Epithelial cell of esophagus (primary cell): ENCODE data around the gene GRM4.

Source experiments
- DNase-seq: peaks from one replicate; pipeline ENCODE4 v3.0.0; 2010; ENCODE audit warnings: low read depth
- H3K4me3 ChIP-seq: 2 replicates; pipeline ENCODE4 v1.5.1; 2011; ENCODE audit warnings: mild to moderate bottlenecking, low read length, control low read depth
- TF ChIP-seq, protein P1 (sequence below): IDR thresholded peaks from 2 replicates; pipeline ENCODE4 v1.5.1; 2011; ENCODE audit warnings: low read depth, mild to moderate bottlenecking, low read length, control low read depth, inconsistent platforms; ENCODE audit not compliant: insufficient read depth; ENCODE audit errors: missing control alignments

Gene GRM4

DNA sequence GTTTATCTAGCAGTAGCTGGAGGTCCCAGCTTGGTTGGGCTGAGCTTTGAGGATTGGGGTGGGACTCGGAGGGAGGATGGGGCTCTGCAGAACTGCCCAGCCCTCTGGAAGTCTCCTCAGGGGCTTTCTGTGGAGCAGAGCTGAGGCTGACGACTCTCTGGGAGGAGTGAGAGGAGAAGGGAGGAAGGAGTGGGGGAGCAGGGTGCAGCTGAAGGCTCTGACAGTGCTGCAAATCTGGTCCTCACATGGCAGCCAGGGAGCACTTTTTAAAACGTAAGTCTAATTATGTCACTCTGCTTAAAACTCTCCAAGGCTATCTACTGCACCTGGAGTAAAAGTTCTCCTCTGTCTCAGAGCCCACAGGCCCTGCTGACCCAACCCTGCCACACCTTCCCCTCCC lies 32.4 kb downstream of the GRM4 start:
- no peak for DNase-seq
- TF ChIP-seq, protein P1, sequence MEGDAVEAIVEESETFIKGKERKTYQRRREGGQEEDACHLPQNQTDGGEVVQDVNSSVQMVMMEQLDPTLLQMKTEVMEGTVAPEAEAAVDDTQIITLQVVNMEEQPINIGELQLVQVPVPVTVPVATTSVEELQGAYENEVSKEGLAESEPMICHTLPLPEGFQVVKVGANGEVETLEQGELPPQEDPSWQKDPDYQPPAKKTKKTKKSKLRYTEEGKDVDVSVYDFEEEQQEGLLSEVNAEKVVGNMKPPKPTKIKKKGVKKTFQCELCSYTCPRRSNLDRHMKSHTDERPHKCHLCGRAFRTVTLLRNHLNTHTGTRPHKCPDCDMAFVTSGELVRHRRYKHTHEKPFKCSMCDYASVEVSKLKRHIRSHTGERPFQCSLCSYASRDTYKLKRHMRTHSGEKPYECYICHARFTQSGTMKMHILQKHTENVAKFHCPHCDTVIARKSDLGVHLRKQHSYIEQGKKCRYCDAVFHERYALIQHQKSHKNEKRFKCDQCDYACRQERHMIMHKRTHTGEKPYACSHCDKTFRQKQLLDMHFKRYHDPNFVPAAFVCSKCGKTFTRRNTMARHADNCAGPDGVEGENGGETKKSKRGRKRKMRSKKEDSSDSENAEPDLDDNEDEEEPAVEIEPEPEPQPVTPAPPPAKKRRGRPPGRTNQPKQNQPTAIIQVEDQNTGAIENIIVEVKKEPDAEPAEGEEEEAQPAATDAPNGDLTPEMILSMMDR: no peak

DNA sequence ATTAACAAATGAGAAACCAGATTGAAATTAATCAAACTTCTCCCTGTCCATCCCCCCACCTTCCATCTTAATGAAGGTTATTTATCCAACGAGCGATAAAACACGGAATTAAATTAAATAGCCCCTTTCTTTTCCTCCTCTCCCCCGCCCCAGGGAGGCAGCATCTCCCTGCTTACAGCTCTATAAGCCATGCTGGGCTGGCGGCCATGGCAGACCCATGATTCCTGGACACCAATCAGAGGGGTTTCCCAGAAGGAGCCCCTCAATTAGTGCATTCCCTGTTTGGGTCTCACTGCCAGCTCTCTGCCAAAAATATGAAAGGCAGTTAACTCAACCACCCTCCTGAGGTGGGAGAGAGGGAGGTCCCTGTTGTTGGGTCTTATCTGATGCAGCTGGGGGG lies 33.8 kb downstream of the GRM4 start:
- no peak for DNase-seq
- H3K4me3 ChIP-seq: no peak overlapping the region
- TF ChIP-seq, protein P1: no peak

More for the DNA sequence above, 32.4 kb downstream of the GRM4 start:
- H3K4me3 ChIP-seq: no peak overlapping the region

DNA sequence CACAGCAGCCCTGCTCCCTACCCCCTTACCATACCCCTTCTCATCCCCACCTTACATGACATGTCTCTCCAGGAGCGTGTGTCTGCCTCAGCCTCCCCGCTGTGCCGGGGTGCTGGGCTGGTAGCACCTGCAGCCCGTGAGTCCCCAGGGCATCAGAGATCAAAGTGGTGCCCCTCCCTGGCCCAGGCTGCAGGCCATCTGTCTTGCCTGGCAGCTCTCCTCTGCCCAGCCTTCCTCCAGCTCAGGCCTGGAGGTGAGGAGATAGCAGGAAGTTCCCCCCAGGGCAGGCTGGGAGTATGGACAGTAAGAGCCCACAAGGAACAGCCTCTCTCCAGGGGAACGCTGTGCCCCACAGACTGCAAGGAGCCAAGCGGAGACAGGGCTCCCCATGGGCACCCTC lies 35.3 kb downstream of the GRM4 start:
- no peak overlapping the region for H3K4me3 ChIP-seq
- no peak for DNase-seq
- TF ChIP-seq, protein P1: no peak

DNA sequence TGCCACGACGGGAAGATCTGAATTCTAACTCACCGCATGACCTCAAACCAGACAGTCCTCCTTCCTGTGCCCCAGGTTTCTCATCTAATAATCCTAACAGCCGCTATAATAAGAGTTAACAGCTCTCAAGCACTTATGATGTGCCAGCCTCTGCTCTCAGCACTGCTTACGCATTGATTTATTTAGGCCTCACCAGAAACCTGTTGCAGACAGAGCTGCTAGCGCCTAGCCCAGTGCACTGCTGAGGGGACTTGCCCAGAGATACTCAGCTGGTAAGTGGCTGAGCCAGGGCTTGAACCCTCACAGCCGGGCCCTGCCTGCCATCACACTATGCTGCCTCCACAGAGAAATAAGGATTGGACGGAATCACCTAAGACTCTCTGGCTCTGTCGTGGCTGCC lies 37.7 kb downstream of the GRM4 start:
- DNase-seq: no peak
- TF ChIP-seq, protein P1: no peak
- H3K4me3 ChIP-seq: no peak overlapping the region

DNA sequence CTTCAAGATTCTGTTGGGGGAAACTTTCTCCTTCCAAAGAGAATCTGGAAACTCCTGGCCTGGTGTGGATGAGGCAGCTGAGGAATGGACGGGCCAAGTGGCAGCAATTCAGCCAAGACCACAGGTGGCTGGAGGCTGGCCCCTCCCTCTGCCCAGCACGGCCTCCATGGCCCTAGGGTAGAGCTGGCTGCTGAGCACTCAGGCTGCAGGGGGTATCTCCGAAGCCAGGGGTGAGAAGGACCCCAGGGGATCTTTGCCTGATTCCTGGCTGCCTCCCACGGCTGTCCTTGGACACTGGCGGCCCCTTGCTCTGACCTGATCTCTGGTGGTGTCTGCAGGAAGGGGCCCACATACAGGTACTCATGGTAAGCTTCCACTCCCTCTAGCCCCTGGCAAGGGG lies 39.0 kb downstream of the GRM4 start:
- TF ChIP-seq, protein P1: no peak
- DNase-seq: no peak
- no peak overlapping the region for H3K4me3 ChIP-seq

DNA sequence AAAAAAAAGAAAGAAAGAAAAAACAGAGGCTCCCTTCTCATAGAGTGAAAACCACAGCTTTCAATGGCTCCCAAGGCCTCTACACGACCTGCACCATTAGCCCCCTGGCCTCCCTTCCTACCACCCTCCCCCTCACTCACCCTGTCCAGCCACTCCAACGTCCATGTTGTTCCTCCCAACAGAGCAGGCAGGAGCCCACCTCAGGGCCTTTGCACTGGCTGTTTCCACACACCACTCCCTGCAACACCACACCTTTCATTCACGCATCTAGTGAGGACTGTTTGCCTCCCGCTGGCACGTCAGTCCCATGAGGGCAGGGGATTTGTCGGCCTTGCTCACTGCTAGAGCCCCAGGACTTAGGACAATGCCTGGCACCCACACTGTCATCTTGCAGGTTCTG lies 39.5 kb downstream of the GRM4 start:
- TF ChIP-seq, protein P1: no peak
- no peak overlapping the region for H3K4me3 ChIP-seq
- DNase-seq: no peak

DNA sequence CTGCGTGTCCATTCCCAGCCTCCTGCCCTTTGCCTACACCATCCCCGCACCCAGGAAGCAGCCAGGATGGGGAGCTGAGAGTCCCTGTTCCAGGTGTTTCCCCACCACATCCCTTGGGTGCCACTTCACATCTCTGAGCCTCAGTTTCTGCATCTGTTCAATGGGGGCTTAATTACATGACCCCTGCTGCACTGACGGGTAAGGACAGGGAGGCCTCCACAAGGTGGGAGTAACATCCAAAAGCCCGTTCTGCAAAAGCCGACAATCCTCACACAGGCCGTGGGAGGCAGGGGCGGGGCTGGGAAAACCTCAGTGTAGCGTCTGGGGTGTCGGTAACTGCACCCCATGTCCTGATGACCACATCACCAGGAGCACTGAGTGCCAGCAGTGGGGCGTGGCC lies 41.3 kb downstream of the GRM4 start:
- no peak overlapping the region for H3K4me3 ChIP-seq
- DNase-seq: no peak
- TF ChIP-seq, protein P1: no peak
